HEK293 (cell line): ENCODE data around the gene GCH1.

Source experiments
- CTCF ChIA-PET: fragments of 350-600 bp; formaldehyde crosslinking; extraction: SDS; loops from one replicate; lab custom pipeline; 2021; ENCODE audit warnings: antibody characterized with exemption; lab: Yijun Ruan, JAX
- POLR2A ChIA-PET: fragments of 300-600 bp; formaldehyde crosslinking; extraction: SDS; loops from one replicate; lab custom pipeline; 2020; ENCODE audit warnings: antibody characterized with exemption, inconsistent platforms; lab: Yijun Ruan, JAX
- H3K27ac ChIP-seq: fragments of 200-500 bp; sonication (Bioruptor generic); 2 replicates; pipeline ENCODE4 v1.5.1; 2014; ENCODE audit warnings: low read depth, low read length, control low read depth, inconsistent platforms; ENCODE audit errors: extremely low read depth
- H3K36me3 ChIP-seq, 2 experiments: fragments of 200-500 bp in 1 of 2; sonication (Bioruptor generic) in 1 of 2; 1 replicate in 1 of 2; 2 replicates in 1 of 2; pipeline ENCODE4 v1.5.1; 2014 to 2017; ENCODE audit warnings: inconsistent platforms in 2 of 2, low read length in 2 of 2; ENCODE audit not compliant: control insufficient read depth in 2 of 2, insufficient read depth in 1 of 2
- H3K4me1 ChIP-seq: fragments of 200-500 bp; sonication (Bioruptor generic); 2 replicates; pipeline ENCODE4 v1.5.1; 2014; ENCODE audit warnings: mild to moderate bottlenecking, low read length, inconsistent platforms; ENCODE audit not compliant: control insufficient read depth, insufficient read depth
- H3K4me3 ChIP-seq: 2 replicates; pipeline ENCODE4 v1.5.1; 2011; ENCODE audit warnings: low read depth, mild to moderate bottlenecking, control low read depth, low read length, moderate library complexity
- H3K9me3 ChIP-seq: fragments of 200-500 bp; sonication (Bioruptor generic); 2 replicates; pipeline ENCODE4 v1.5.1; 2014; ENCODE audit warnings: low read depth, low read length, inconsistent platforms; ENCODE audit not compliant: control insufficient read depth, insufficient read depth
- ATF2 ChIP-seq: fragments of 450-650 bp; formaldehyde crosslinking; IDR thresholded peaks from 2 replicates; pipeline ENCODE4 v1.5.1; 2016; ENCODE audit warnings: missing biosample characterization, missing genetic modification characterization, low read depth
- BCL6B ChIP-seq: fragments of 450-650 bp; formaldehyde crosslinking; IDR thresholded peaks from 2 replicates; pipeline ENCODE4 v1.5.1; 2017; ENCODE audit warnings: missing biosample characterization, missing genetic modification characterization
- KLF7 ChIP-seq: fragments of 450-650 bp; formaldehyde crosslinking; IDR thresholded peaks from 2 replicates; pipeline ENCODE4 v1.5.1; 2016; ENCODE audit warnings: missing biosample characterization, missing genetic modification characterization, borderline replicate concordance
- KLF8 ChIP-seq: fragments of 450-650 bp; formaldehyde crosslinking; IDR thresholded peaks from 2 replicates; pipeline ENCODE4 v1.5.1; 2016; ENCODE audit warnings: missing biosample characterization, missing genetic modification characterization
- PBX3 ChIP-seq: sonication (generic); formaldehyde crosslinking; IDR thresholded peaks from 2 replicates; pipeline ENCODE4 v1.8.1; 2022; ENCODE audit warnings: mild to moderate bottlenecking, moderate library complexity, missing genetic modification reagents
- SCRT1 ChIP-seq: fragments of 450-650 bp; formaldehyde crosslinking; IDR thresholded peaks from 2 replicates; pipeline ENCODE4 v1.5.1; 2016; ENCODE audit warnings: missing biosample characterization, missing genetic modification characterization, borderline replicate concordance
- SCRT2 ChIP-seq: fragments of 450-650 bp; formaldehyde crosslinking; IDR thresholded peaks from 2 replicates; pipeline ENCODE4 v1.5.1; 2016; ENCODE audit warnings: missing biosample characterization, missing genetic modification characterization
- SP3 ChIP-seq: fragments of 450-650 bp; formaldehyde crosslinking; IDR thresholded peaks from 2 replicates; pipeline ENCODE4 v1.5.1; 2016; ENCODE audit warnings: missing biosample characterization, missing genetic modification characterization
- TCF7L2 ChIP-seq: IDR thresholded peaks from 2 replicates; pipeline ENCODE4 v1.6.1; 2011; ENCODE audit warnings: low read depth, mild to moderate bottlenecking, inconsistent platforms, low read length, moderate library complexity, borderline replicate concordance
- ZNF112 ChIP-seq: fragments of 450-650 bp; formaldehyde crosslinking; IDR thresholded peaks from 2 replicates; pipeline ENCODE4 v1.5.0; 2017; ENCODE audit warnings: missing biosample characterization, missing genetic modification characterization
- ZNF114 ChIP-seq: fragments of 450-650 bp; formaldehyde crosslinking; IDR thresholded peaks from 2 replicates; pipeline ENCODE4 v1.5.0; 2017; ENCODE audit warnings: missing biosample characterization, missing genetic modification characterization
- ZNF302 ChIP-seq: fragments of 450-650 bp; formaldehyde crosslinking; IDR thresholded peaks from 2 replicates; pipeline ENCODE4 v1.5.1; 2016; ENCODE audit warnings: missing biosample characterization, missing genetic modification characterization, low read depth
- ZNF324 ChIP-seq: fragments of 450-650 bp; formaldehyde crosslinking; IDR thresholded peaks from 2 replicates; pipeline ENCODE4 v1.5.1; 2016; ENCODE audit warnings: missing biosample characterization, missing genetic modification characterization
- ZNF37A ChIP-seq: fragments of 450-650 bp; IDR thresholded peaks from 2 replicates; pipeline ENCODE4 v1.5.1; 2018; ENCODE audit warnings: missing biosample characterization, missing genetic modification characterization
- ZNF394 ChIP-seq: fragments of 450-650 bp; formaldehyde crosslinking; IDR thresholded peaks from 2 replicates; pipeline ENCODE4 v1.5.1; 2016; ENCODE audit warnings: missing biosample characterization, missing genetic modification characterization, mild to moderate bottlenecking, moderate library complexity, borderline replicate concordance
- ZNF404 ChIP-seq: fragments of 450-650 bp; formaldehyde crosslinking; IDR thresholded peaks from 2 replicates; pipeline ENCODE4 v1.5.1; 2017; ENCODE audit warnings: missing biosample characterization, missing genetic modification characterization
- ZNF416 ChIP-seq: fragments of 450-650 bp; formaldehyde crosslinking; IDR thresholded peaks from 2 replicates; pipeline ENCODE4 v1.5.1; 2016; ENCODE audit warnings: missing biosample characterization, missing genetic modification characterization
- ZNF423 ChIP-seq: fragments of 450-650 bp; formaldehyde crosslinking; IDR thresholded peaks from 2 replicates; pipeline ENCODE4 v1.5.1; 2016; ENCODE audit warnings: missing biosample characterization, missing genetic modification characterization
- ZNF433 ChIP-seq: fragments of 450-650 bp; formaldehyde crosslinking; IDR thresholded peaks from 2 replicates; pipeline ENCODE4 v1.5.1; 2016; ENCODE audit warnings: missing biosample characterization, missing genetic modification characterization, low read depth
- ZNF521 ChIP-seq: fragments of 450-650 bp; formaldehyde crosslinking; IDR thresholded peaks from 2 replicates; pipeline ENCODE4 v1.5.1; 2017; ENCODE audit warnings: missing biosample characterization, mild to moderate bottlenecking, missing genetic modification characterization
- ZNF560 ChIP-seq: fragments of 450-650 bp; formaldehyde crosslinking; IDR thresholded peaks from 2 replicates; pipeline ENCODE4 v1.5.1; 2017; ENCODE audit warnings: missing biosample characterization, missing genetic modification characterization, borderline replicate concordance
- ZNF670 ChIP-seq: fragments of 450-650 bp; formaldehyde crosslinking; IDR thresholded peaks from 2 replicates; pipeline ENCODE4 v1.5.1; 2016; ENCODE audit warnings: missing biosample characterization, missing genetic modification characterization, low read depth
- ZNF76 ChIP-seq: fragments of 450-650 bp; formaldehyde crosslinking; IDR thresholded peaks from 2 replicates; pipeline ENCODE4; 2016; ENCODE audit warnings: low read depth, missing biosample characterization, missing genetic modification characterization, borderline replicate concordance
- ZNF785 ChIP-seq: fragments of 450-650 bp; formaldehyde crosslinking; IDR thresholded peaks from 2 replicates; pipeline ENCODE4 v1.5.1; 2016; ENCODE audit warnings: missing biosample characterization, missing genetic modification characterization
- ZNF791 ChIP-seq: fragments of 450-650 bp; formaldehyde crosslinking; IDR thresholded peaks from 2 replicates; pipeline ENCODE4 v1.5.1; 2016; ENCODE audit warnings: missing biosample characterization, missing genetic modification characterization

Gene GCH1

GRCh38 chr14:54805070-54805444 lies 97.6 kb downstream of the GCH1 start:
- H3K4me3 ChIP-seq, result no peak overlapping the region
- no peak overlapping the region for H3K27ac ChIP-seq
- no peaks in the 10 kb centered on the region for H3K4me1 ChIP-seq
- TF ChIP-seq ZNF114 (tag by site-specific recombination) (no peak), ZNF791 (tag by site-specific recombination) (no peak), ZNF423 (tag by site-specific recombination) (no peak), ZNF560 (tag by site-specific recombination) (no peak)
- no peaks in the 10 kb centered on the region for H3K9me3 ChIP-seq
- H3K36me3 ChIP-seq, result no peaks in the 10 kb centered on the region
- ChIA-PET CTCF (interaction anchor here (0.7 to 4.4 kb wide), 10 partner anchors 9 to 439 kb away, joined by 3 to 41 read pairs (median 6); no protein-coding TSS in a partner anchor), POLR2A (interaction anchor here (2.0 kb wide), 1 partner anchor 239 kb away, joined by 5 read pairs; no protein-coding TSS in a partner anchor)

- TF ChIP-seq SCRT2 (tag by site-specific recombination) (peak; percentile 87), SCRT1 (tag by site-specific recombination) (peak; percentile 53; the same call in 1 of the 2 replicates), ZNF76 (tag by site-specific recombination) (no peak)
- TF ChIP-seq, all 188 proteins: peak for 2
- ChIA-PET CTCF (interaction anchor here (0.6 to 4.4 kb wide), 11 partner anchors 8 to 438 kb away, joined by 3 to 41 read pairs (median 4); no protein-coding TSS in a partner anchor), POLR2A (interaction anchor here (2.0 kb wide), 1 partner anchor 239 kb away, joined by 5 read pairs; no protein-coding TSS in a partner anchor)
- Histone ChIP-seq H3K36me3 (no peaks in the 10 kb centered on the region), H3K4me1 (no peaks in the 10 kb centered on the region), H3K4me3 (no peak overlapping the region), H3K9me3 (no peaks in the 10 kb centered on the region), H3K27ac (no peak overlapping the region)
These were observed 98.0 kb downstream of the GCH1 start for GRCh38 chr14:54804538-54805041.

GRCh38 chr14:54803926-54804537 lies 98.6 kb downstream of the GCH1 start:
- no peaks in the 10 kb centered on the region for H3K36me3 ChIP-seq
- TF ChIP-seq ZNF416 (tag by site-specific recombination) (no peak), ZNF302 (tag by site-specific recombination) (no peak), ZNF37A (tag by site-specific recombination) (no peak), ZNF404 (no peak), ZNF324 (tag by site-specific recombination) (no peak), ATF2 (tag by site-specific recombination) (no peak), ZNF112 (no peak), SP3 (no peak)
- no peaks in the 10 kb centered on the region for H3K4me1 ChIP-seq
- H3K4me3 ChIP-seq, result no peak overlapping the region
- CTCF ChIA-PET, result interaction anchor here (0.5 to 4.4 kb wide), 12 partner anchors 10 to 860 kb away, joined by 3 to 41 read pairs (median 4); partner anchors contain the start of gene GMFB
- no peaks in the 10 kb centered on the region for H3K9me3 ChIP-seq
- H3K27ac ChIP-seq, result no peak overlapping the region
- POLR2A ChIA-PET, result no interaction called here

- Histone ChIP-seq H3K9me3 (no peaks in the 10 kb centered on the region), H3K36me3 (no peaks in the 10 kb centered on the region), H3K4me1 (no peaks in the 10 kb centered on the region), H3K4me3 (no peak overlapping the region), H3K27ac (no peak overlapping the region)
- POLR2A ChIA-PET, result no interaction called here
- CTCF ChIA-PET, result interaction anchor here (0.5 to 4.4 kb wide), 7 partner anchors 9 to 859 kb away, joined by 3 to 41 read pairs (median 4); partner anchors contain the start of gene GMFB
- TF ChIP-seq ZNF785 (tag by site-specific recombination) (no peak), ZNF112 (no peak), PBX3 (no peak), SCRT1 (tag by site-specific recombination) (no peak), TCF7L2 (no peak), BCL6B (tag by site-specific recombination) (no peak), KLF8 (tag by site-specific recombination) (no peak), KLF7 (tag by site-specific recombination) (no peak), ZNF394 (tag by site-specific recombination) (no peak), ZNF670 (tag by site-specific recombination) (no peak), ZNF521 (no peak), ZNF433 (no peak)
These were observed 99.2 kb downstream of the GCH1 start for GRCh38 chr14:54803396-54803795.
